Tibial nerve (tissue), 4 donors: ENCODE results near the gene PAPOLB.

Experiments used
- CTCF ChIP-seq, 5 experiments: fragments of 200-600 bp in 3 of 5; fragments of 450-650 bp in 2 of 5; sonication (generic) in 3 of 5; IDR thresholded peaks; one replicate each; pipeline ENCODE4 v1.5.1; 2016 to 2019; ENCODE audit warnings: antibody characterized with exemption in 5 of 5, mild to moderate bottlenecking in 3 of 5, moderate library complexity in 2 of 5
- EP300 ChIP-seq, 2 donors: sonication (generic); formaldehyde crosslinking; IDR thresholded peaks; one replicate each; pipeline ENCODE4 v1.6.1; 2017; ENCODE audit warnings: antibody characterized with exemption in 2 of 2, mild to moderate bottlenecking in 1 of 2

DNA sequence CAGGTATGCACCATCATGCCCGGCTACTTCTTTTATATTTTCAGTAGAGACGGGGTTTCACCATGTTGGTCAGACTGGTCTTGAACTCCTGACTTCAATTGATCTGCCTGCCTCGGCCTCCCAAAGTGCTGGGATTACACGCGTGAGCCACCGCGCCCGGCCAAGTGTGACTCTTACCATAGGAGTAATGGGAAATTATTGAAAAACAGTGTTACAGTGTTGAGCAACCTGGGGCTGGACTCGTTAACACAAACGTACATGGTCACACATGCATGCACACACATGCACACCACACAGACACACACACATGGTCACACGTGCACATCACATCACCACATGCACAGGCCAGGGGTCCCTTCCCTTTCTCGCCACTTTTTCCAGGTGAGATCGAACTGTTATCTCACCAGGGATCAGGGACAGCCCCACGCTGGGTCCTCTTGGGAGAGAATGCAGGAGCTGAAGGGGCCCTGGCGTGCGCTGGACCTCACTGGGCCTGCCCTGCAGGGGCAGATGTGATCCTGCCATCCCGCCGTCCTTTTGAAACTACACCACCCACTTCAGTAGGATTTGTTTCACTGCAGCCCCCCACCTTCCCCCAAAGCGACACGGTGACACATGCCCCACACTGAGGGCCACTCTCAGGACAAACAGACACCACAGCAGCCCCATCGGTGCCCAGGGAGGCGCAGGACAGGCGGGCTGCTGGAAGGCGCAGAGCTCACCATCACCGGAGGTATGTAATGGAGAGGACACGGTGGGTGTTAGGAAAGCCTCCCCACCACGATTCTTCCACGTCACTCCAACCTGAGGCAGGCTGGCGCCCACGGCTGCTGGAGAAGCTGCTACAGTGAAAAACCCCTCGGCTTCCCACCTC, 11.5 kb upstream of the PAPOLB start:
- no peak for TF ChIP-seq EP300 (IDR thresholded peaks at IDR 0.05)
- no peak for TF ChIP-seq CTCF (IDR thresholded peaks at IDR 0.05)
